Lower leg skin (tissue), 3 donors: ENCODE measurements around the gene SOHLH1.

Experiments used
- POLR2A ChIP-seq, 2 donors: fragments of 450-650 bp; IDR thresholded peaks; one replicate each; pipeline ENCODE4 v1.6.1; 2016 to 2017; ENCODE audit warnings: antibody characterized with exemption in 2 of 2, mild to moderate bottlenecking in 1 of 2, moderate library complexity in 1 of 2
- TF ChIP-seq, protein P1 (sequence below), 3 donors: fragments of 450-650 bp; IDR thresholded peaks; one replicate each; pipeline ENCODE4 v1.5.1; 2016; ENCODE audit warnings: antibody characterized with exemption in 3 of 3, mild to moderate bottlenecking in 3 of 3, moderate library complexity in 2 of 3

DNA sequence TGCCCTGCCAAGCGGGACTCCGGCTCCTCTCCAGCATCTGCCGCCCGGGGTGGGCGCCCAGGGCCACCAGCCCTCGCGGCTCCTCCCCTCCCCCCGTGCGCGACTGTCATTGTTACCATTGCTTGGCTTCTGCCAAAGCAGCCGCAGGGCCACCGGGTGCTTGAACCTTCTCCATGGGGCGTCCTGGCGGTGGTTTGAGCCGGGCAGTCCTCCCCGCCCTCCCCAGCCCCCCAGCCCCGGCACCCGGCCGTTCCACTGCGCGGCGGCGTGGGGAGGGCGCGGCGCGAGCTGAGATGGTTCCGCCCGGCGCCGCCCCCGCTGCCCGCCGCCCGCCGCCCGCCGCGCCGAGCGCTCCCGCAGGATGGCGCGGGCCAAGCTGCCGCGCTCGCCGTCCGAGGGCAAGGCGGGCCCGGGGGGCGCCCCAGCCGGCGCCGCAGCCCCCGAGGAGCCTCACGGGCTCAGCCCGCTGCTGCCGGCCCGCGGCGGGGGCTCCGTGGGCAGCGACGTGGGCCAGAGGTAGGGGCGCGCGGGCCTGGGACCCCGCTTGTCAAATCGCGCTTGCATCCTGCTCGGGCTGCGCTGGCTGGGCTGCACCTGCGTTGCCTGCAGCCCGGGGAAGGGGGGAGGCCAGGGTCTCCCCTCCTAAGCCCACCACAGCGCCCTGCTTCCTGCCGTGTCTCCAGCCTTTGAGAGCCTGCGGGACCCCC, 37.1 kb upstream of the SOHLH1 start:
- TF ChIP-seq, protein P1, sequence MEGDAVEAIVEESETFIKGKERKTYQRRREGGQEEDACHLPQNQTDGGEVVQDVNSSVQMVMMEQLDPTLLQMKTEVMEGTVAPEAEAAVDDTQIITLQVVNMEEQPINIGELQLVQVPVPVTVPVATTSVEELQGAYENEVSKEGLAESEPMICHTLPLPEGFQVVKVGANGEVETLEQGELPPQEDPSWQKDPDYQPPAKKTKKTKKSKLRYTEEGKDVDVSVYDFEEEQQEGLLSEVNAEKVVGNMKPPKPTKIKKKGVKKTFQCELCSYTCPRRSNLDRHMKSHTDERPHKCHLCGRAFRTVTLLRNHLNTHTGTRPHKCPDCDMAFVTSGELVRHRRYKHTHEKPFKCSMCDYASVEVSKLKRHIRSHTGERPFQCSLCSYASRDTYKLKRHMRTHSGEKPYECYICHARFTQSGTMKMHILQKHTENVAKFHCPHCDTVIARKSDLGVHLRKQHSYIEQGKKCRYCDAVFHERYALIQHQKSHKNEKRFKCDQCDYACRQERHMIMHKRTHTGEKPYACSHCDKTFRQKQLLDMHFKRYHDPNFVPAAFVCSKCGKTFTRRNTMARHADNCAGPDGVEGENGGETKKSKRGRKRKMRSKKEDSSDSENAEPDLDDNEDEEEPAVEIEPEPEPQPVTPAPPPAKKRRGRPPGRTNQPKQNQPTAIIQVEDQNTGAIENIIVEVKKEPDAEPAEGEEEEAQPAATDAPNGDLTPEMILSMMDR (IDR thresholded peaks at IDR 0.05), result no peak
- TF ChIP-seq POLR2A (IDR thresholded peaks at IDR 0.05), result no peak
